ENCODE results near the gene MPPED1. TPM values are rescaled to one million over a fixed set of nuclear protein-coding genes. Genes with fewer than 3 reads are reported as not detected.

Gene MPPED1, protein sequence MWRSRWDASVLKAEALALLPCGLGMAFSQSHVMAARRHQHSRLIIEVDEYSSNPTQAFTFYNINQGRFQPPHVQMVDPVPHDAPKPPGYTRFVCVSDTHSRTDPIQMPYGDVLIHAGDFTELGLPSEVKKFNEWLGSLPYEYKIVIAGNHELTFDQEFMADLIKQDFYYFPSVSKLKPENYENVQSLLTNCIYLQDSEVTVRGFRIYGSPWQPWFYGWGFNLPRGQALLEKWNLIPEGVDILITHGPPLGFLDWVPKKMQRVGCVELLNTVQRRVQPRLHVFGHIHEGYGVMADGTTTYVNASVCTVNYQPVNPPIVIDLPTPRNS
- total RNA-seq, result not detected in 2 replicates
- polyA plus RNA-seq, result not detected in 2 replicates
- polyA plus RNA-seq (2011; cell fraction: cytosol; rRNA removed), result not detected in 2 replicates
- not detected in 2 replicates for polyA plus RNA-seq (2011; cell fraction: nucleus; rRNA removed)
- polyA plus RNA-seq (2012), result not detected in 2 replicates
- polyA minus RNA-seq, result not detected in 2 replicates
- not detected for polyA minus RNA-seq (2011; cell fraction: cytosol; rRNA and poly(A)+ RNA removed)
- polyA minus RNA-seq (2011; cell fraction: nucleus; rRNA and poly(A)+ RNA removed), result not detected in 2 replicates
- Bru-seq, nascent RNA, result not detected
- percentile 2 among the genes with signal in this experiment for BruChase-seq, experiment 1, labeled RNA remaining after a 6-hour chase
- not detected for BruChase-seq, experiment 2, labeled RNA remaining after a 2-hour chase
- long read RNA-seq, result 0 reads

DNA sequence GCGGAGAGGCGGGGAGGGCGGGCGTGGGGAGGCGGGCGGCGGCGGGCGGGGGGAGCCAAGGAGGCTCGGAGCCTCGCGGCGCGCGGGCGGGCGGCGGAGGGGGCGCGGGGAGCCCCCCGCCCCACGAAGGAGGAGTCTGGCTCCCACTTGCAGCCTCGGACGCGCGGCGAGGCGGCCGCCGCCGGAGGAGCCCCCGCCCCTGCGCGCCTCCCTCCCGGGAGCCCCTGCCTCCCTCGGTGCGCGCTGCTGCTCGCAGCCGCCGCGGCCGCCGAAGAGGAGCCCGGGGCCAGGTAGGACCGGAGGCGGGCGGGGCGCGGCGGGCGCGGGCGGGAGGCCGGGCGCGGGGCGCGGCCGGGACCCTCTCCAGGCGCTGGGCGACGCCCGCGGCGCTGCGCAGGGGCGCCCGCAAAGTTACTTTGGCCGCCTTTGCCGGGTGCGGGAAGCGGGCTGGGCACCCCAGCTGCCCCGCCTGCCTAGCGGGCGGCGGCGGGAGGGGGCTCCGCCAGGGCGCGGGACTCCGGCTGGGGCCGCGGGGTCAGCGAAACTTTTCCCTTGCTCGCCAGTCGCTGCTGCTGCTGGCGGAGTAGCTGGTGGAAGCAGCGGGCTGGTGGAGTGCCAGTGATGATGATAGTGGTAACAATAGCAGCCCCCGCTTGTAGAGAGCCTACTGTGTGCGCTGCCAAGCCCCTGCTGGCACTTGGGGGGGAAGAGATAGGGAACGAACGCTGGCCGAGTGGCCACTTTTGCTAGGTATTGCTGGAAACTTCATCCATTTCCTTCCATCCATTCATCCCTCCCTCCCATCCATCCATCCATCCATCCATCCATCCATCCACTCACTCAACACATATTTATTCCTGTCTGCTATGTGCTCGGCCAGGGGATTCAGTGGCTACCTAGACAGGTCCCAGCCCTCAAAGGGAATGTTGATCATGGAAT lies at the start of gene MPPED1:
MPPED1 (plus strand) TSS at position 146 of the 939 bp plus-strand sequence. CDS start 12,972 bp downstream, outside the sequence.
- no peak within 1 kb of the TSS for H3K4me3 ChIP-seq (replicated peaks in 1 of 3; ENCODE audit: insufficient read depth in 1 of 3, low read depth in 1 of 3, low read length in 3 of 3)
- no peak within 1 kb of the TSS for H3K27ac ChIP-seq (ENCODE audit: insufficient read depth, low read depth, low read length)
- no peaks in the 10 kb centered on the region for H3K9me1 ChIP-seq (replicated peaks; ENCODE audit: control insufficient read depth, extremely low read depth, insufficient read depth, low read length)
- no peak for FAIRE-seq
- intact Hi-C loops (cut with micrococcal nuclease), result no loop called here
- H3K36me3 ChIP-seq (ENCODE audit: control insufficient read depth in 2 of 2, extremely low read depth in 1 of 2, insufficient read depth in 2 of 2, low read length in 2 of 2), result no peaks in the 10 kb centered on the region
- TF ChIP-seq, protein P1, sequence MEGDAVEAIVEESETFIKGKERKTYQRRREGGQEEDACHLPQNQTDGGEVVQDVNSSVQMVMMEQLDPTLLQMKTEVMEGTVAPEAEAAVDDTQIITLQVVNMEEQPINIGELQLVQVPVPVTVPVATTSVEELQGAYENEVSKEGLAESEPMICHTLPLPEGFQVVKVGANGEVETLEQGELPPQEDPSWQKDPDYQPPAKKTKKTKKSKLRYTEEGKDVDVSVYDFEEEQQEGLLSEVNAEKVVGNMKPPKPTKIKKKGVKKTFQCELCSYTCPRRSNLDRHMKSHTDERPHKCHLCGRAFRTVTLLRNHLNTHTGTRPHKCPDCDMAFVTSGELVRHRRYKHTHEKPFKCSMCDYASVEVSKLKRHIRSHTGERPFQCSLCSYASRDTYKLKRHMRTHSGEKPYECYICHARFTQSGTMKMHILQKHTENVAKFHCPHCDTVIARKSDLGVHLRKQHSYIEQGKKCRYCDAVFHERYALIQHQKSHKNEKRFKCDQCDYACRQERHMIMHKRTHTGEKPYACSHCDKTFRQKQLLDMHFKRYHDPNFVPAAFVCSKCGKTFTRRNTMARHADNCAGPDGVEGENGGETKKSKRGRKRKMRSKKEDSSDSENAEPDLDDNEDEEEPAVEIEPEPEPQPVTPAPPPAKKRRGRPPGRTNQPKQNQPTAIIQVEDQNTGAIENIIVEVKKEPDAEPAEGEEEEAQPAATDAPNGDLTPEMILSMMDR (IDR thresholded peaks at IDR 0.05; ENCODE audit: extremely low read depth in 1 of 2, insufficient read depth in 1 of 2, low read depth in 1 of 2, low read length in 2 of 2), result no peak
- TF ChIP-seq EZH2 (IDR thresholded peaks at IDR 0.05; ENCODE audit: borderline replicate concordance, low read depth, low read length, severe bottlenecking) (peak; percentile 53), POLR2AphosphoS5 (IDR thresholded peaks at IDR 0.05; ENCODE audit: insufficient read depth, low read depth, low read length) (no peak), MYC (IDR thresholded peaks at IDR 0.05; ENCODE audit: low read depth, low read length) (no peak), JUN (IDR thresholded peaks at IDR 0.05; ENCODE audit: borderline replicate concordance, insufficient read depth, insufficient read length, low read depth) (no peak), POLR2A (IDR thresholded peaks at IDR 0.05; ENCODE audit: low read depth, low read length) (no peak), FOS (IDR thresholded peaks at IDR 0.05; ENCODE audit: borderline replicate concordance, insufficient read depth, low read length) (no peak)
- TF ChIP-seq, protein P2, sequence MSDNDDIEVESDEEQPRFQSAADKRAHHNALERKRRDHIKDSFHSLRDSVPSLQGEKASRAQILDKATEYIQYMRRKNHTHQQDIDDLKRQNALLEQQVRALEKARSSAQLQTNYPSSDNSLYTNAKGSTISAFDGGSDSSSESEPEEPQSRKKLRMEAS (IDR thresholded peaks at IDR 0.05; ENCODE audit: insufficient read depth, insufficient read length), result no peak
- no peak within 1 kb of the TSS for H3K4me2 ChIP-seq (ENCODE audit: insufficient read depth, low read length)
- H3K27me3 ChIP-seq (ENCODE audit: control insufficient read depth in 2 of 2, insufficient read depth in 2 of 2, low read length in 2 of 2), result peaks cover 33 to 38% of the 10 kb centered on the region in 2 experiments
- H3K4me1 ChIP-seq (ENCODE audit: control insufficient read depth, extremely low read depth, insufficient read depth, low read length), result no peaks in the 10 kb centered on the region
- dilution Hi-C loops (cut with MboI; ENCODE audit: extremely low pct_ligation_motif_present, low sequenced_read_pairs), result no loop called here
- H2AFZ ChIP-seq (ENCODE audit: low read depth, low read length), result no peak within 1 kb of the TSS
- no peaks in the 10 kb centered on the region for H4K20me1 ChIP-seq (replicated peaks; ENCODE audit: control insufficient read depth, extremely low read depth, insufficient read depth, low read length)
- no peak for DNase-seq (ENCODE audit: low read depth, low spot score)
- BruUV-seq (replicated peaks), result no TSS peak
- no peaks in the 10 kb centered on the region for H3K79me2 ChIP-seq (ENCODE audit: control insufficient read depth, insufficient read depth, low read length)
- ChIA-PET POLR2A (no interaction called here), CTCF (no interaction called here)
- no peak within 1 kb of the TSS for H3K9ac ChIP-seq (replicated peaks; ENCODE audit: extremely low read depth, insufficient read depth, low read length)
- no peaks in the 10 kb centered on the region for H3K9me3 ChIP-seq (replicated peaks; ENCODE audit: control insufficient read depth, insufficient read depth, low read length)
